GM12878 (cell line): ENCODE data around the gene ABHD8. TPM values are rescaled to one million over a fixed set of nuclear protein-coding genes. Genes with fewer than 3 reads are reported as not detected.

ENCODE experiments used
- BCL11A ChIP-seq: IDR thresholded peaks from 2 replicates; pipeline ENCODE4 v1.6.1; 2011; ENCODE audit warnings: low read depth, low read length
- CBX3 ChIP-seq: fragments of 200-600 bp; sonication (generic); IDR thresholded peaks from 2 replicates; pipeline ENCODE4 v1.6.1; 2016; ENCODE audit warnings: low read depth, borderline replicate concordance
- CBX5 ChIP-seq: sonication (generic); IDR thresholded peaks from 2 replicates; pipeline ENCODE4 v1.6.1; 2016; ENCODE audit warnings: low read depth, moderate library complexity, mild to moderate bottlenecking, inconsistent platforms
- CREB1 ChIP-seq: IDR thresholded peaks from 2 replicates; pipeline ENCODE4 v1.6.1; 2012; ENCODE audit warnings: low read depth, mild to moderate bottlenecking, inconsistent platforms
- ESRRA ChIP-seq: IDR thresholded peaks from 2 replicates; pipeline ENCODE4 v1.6.1; 2012; ENCODE audit warnings: mild to moderate bottlenecking, low read length, improper control_type of control experiment
- GABPA ChIP-seq: IDR thresholded peaks from 2 replicates; pipeline ENCODE4 v1.6.1; 2014; ENCODE audit warnings: antibody characterized with exemption, low read depth, mild to moderate bottlenecking, inconsistent platforms
- MTA2 ChIP-seq: fragments of 450-650 bp; IDR thresholded peaks from 2 replicates; pipeline ENCODE4 v1.6.1; 2016; ENCODE audit warnings: low read depth, mild to moderate bottlenecking, moderate library complexity
- MXI1 ChIP-seq: fragments of 150-350 bp; IDR thresholded peaks from 2 replicates; pipeline ENCODE4 v1.6.1; 2011; ENCODE audit warnings: low read depth, mild to moderate bottlenecking, inconsistent platforms, low read length, improper control_type of control experiment
- NR2F1 ChIP-seq: fragments of 450-650 bp; conservative IDR thresholded peaks from 2 replicates; pipeline ENCODE4 v1.6.1; 2017; ENCODE audit warnings: mild to moderate bottlenecking
- NRF1 ChIP-seq: conservative IDR thresholded peaks from 2 replicates; pipeline ENCODE4 v1.6.1; 2011; ENCODE audit warnings: mild to moderate bottlenecking, low read depth, low read length, improper control_type of control experiment
- RCOR1 ChIP-seq: conservative IDR thresholded peaks from 2 replicates; pipeline ENCODE4 v1.6.1; 2012; ENCODE audit warnings: low read depth, low read length, improper control_type of control experiment
- RFX5 ChIP-seq: IDR thresholded peaks from 2 replicates; pipeline ENCODE4 v1.6.1; 2011; ENCODE audit warnings: low read depth, low read length, improper control_type of control experiment
- SRF ChIP-seq, 2 experiments: IDR thresholded peaks; 2 replicates each; pipeline ENCODE4 v1.6.1; 2011; ENCODE audit warnings: low read depth in 2 of 2, low read length in 2 of 2, mild to moderate bottlenecking in 1 of 2, moderate library complexity in 1 of 2
- STAT1 ChIP-seq: fragments of 450-650 bp; conservative IDR thresholded peaks from 2 replicates; pipeline ENCODE4 v1.6.1; 2014; ENCODE audit warnings: antibody characterized with exemption, mild to moderate bottlenecking
- SUPT20H ChIP-seq: IDR thresholded peaks from 2 replicates; pipeline ENCODE4 v1.6.1; 2011; ENCODE audit warnings: low read depth, mild to moderate bottlenecking, low read length, moderate library complexity, borderline replicate concordance; ENCODE audit not compliant: control insufficient read depth
- TCF7 ChIP-seq: IDR thresholded peaks from 2 replicates; pipeline ENCODE4 v1.6.1; 2014; ENCODE audit warnings: antibody characterized with exemption, borderline replicate concordance
- ZNF24 ChIP-seq: fragments of 450-650 bp; IDR thresholded peaks from 2 replicates; pipeline ENCODE4 v1.6.1; 2017; ENCODE audit warnings: antibody characterized with exemption, mild to moderate bottlenecking
- polyA plus RNA-seq, 11 experiments: library from polyadenylated mRNA; depleted of rRNA in 4 of 11; unstranded in 6 of 11; stranded (reverse) in 5 of 11; fragments of >200 nt; fragmentation: Nextera tagmentation in 4 of 11; fragmentation: Illumina TruSeq in 1 of 11; extraction: Ambion mirVana in 4 of 11; extraction: Trizol in 1 of 11; gene quantifications; 1 replicate in 1 of 11; 2 replicates in 10 of 11; pipeline versions ENCODE4 v1.2.1 to v1.2.3, GENCODE V29; 2011 to 2016; ENCODE audit warnings: inconsistent platforms in 2 of 11, missing spikeins in 2 of 11, low read depth in 1 of 11
- total RNA-seq, 4 experiments: library from RNA; depleted of rRNA in 3 of 4; stranded (reverse); fragments of >200 nt in 3 of 4; fragmentation: Illumina TruSeq in 1 of 4; extraction: Trizol in 1 of 4; gene quantifications; 2 replicates each; pipeline versions ENCODE4 v1.2.1 to v1.2.3, GENCODE V29; 2013 to 2021
- TF ChIP-seq, protein P1 (sequence below): fragments of 450-650 bp; IDR thresholded peaks from 2 replicates; pipeline ENCODE4 v1.6.1; 2017; ENCODE audit warnings: mild to moderate bottlenecking
- TF ChIP-seq, protein P2 (sequence below): fragments of 450-650 bp; conservative IDR thresholded peaks from 2 replicates; pipeline ENCODE4 v1.6.1; 2017; ENCODE audit warnings: mild to moderate bottlenecking, moderate library complexity
- TF ChIP-seq, protein P3 (sequence below): fragments of 450-650 bp; IDR thresholded peaks from 2 replicates; pipeline ENCODE4 v1.6.1; 2017; ENCODE audit warnings: mild to moderate bottlenecking, moderate library complexity
- TF ChIP-seq, protein P4 (sequence below): fragments of 450-650 bp; IDR thresholded peaks from 2 replicates; pipeline ENCODE4 v1.6.1; 2016; ENCODE audit warnings: mild to moderate bottlenecking
- TF ChIP-seq, protein P5 (sequence below): IDR thresholded peaks from 2 replicates; pipeline ENCODE4 v1.6.1; 2011; ENCODE audit warnings: borderline replicate concordance, low read depth, mild to moderate bottlenecking, moderate library complexity, mixed read lengths, low read length; ENCODE audit not compliant: insufficient read depth; ENCODE audit errors: extremely low read length

ABHD8 gene
- total and polyA plus RNA-seq, 10 of the 15 experiments (the other 5 are each of a cell fraction or from before 2014, with no cell fraction given): 0.03 to 12.5 (median 6.0) TPM

DNA sequence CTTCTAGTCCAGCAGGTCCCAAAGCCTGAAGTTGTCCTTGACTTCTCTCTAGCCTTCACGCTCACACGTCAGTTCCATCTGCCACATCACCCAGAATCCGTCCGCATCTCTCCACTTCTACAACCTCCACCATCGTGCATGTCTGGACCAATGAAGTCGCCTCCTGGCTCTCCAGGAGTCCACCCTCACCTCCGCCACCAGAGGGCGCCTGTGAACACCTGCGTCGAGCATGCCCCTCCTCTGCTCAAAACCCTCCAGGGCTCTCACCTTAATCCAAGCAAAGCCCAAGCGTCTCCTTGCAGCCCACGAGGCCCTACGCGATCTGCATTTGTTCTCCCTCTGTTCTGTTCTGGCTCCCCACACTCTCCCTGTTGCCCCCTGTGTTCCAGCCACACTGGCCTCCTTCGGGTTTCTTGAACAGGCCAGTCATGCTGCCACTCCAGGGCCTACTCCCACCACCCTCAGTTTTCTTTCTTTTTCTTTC is 42.3 kb downstream of the ABHD8 start (continued):
- TF ChIP-seq, protein P1, sequence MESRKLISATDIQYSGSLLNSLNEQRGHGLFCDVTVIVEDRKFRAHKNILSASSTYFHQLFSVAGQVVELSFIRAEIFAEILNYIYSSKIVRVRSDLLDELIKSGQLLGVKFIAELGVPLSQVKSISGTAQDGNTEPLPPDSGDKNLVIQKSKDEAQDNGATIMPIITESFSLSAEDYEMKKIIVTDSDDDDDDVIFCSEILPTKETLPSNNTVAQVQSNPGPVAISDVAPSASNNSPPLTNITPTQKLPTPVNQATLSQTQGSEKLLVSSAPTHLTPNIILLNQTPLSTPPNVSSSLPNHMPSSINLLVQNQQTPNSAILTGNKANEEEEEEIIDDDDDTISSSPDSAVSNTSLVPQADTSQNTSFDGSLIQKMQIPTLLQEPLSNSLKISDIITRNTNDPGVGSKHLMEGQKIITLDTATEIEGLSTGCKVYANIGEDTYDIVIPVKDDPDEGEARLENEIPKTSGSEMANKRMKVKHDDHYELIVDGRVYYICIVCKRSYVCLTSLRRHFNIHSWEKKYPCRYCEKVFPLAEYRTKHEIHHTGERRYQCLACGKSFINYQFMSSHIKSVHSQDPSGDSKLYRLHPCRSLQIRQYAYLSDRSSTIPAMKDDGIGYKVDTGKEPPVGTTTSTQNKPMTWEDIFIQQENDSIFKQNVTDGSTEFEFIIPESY: no peak
- no peak for TF ChIP-seq CBX3
- no peak for TF ChIP-seq ESRRA
- 0 out of 2 replicates have a peak, but pooled peaks have one; percentile 47 for TF ChIP-seq RFX5
- TF ChIP-seq, protein P2, sequence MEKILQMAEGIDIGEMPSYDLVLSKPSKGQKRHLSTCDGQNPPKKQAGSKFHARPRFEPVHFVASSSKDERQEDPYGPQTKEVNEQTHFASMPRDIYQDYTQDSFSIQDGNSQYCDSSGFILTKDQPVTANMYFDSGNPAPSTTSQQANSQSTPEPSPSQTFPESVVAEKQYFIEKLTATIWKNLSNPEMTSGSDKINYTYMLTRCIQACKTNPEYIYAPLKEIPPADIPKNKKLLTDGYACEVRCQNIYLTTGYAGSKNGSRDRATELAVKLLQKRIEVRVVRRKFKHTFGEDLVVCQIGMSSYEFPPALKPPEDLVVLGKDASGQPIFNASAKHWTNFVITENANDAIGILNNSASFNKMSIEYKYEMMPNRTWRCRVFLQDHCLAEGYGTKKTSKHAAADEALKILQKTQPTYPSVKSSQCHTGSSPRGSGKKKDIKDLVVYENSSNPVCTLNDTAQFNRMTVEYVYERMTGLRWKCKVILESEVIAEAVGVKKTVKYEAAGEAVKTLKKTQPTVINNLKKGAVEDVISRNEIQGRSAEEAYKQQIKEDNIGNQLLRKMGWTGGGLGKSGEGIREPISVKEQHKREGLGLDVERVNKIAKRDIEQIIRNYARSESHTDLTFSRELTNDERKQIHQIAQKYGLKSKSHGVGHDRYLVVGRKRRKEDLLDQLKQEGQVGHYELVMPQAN: no peak
- no peak for TF ChIP-seq ZNF24
- no peak for TF ChIP-seq BCL11A
- TF ChIP-seq, protein P3, sequence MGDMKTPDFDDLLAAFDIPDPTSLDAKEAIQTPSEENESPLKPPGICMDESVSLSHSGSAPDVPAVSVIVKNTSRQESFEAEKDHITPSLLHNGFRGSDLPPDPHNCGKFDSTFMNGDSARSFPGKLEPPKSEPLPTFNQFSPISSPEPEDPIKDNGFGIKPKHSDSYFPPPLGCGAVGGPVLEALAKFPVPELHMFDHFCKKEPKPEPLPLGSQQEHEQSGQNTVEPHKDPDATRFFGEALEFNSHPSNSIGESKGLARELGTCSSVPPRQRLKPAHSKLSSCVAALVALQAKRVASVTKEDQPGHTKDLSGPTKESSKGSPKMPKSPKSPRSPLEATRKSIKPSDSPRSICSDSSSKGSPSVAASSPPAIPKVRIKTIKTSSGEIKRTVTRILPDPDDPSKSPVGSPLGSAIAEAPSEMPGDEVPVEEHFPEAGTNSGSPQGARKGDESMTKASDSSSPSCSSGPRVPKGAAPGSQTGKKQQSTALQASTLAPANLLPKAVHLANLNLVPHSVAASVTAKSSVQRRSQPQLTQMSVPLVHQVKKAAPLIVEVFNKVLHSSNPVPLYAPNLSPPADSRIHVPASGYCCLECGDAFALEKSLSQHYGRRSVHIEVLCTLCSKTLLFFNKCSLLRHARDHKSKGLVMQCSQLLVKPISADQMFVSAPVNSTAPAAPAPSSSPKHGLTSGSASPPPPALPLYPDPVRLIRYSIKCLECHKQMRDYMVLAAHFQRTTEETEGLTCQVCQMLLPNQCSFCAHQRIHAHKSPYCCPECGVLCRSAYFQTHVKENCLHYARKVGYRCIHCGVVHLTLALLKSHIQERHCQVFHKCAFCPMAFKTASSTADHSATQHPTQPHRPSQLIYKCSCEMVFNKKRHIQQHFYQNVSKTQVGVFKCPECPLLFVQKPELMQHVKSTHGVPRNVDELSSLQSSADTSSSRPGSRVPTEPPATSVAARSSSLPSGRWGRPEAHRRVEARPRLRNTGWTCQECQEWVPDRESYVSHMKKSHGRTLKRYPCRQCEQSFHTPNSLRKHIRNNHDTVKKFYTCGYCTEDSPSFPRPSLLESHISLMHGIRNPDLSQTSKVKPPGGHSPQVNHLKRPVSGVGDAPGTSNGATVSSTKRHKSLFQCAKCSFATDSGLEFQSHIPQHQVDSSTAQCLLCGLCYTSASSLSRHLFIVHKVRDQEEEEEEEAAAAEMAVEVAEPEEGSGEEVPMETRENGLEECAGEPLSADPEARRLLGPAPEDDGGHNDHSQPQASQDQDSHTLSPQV: no peak
- peak; percentile 60 for TF ChIP-seq CREB1
- no peak for TF ChIP-seq GABPA
- TF ChIP-seq RCOR1: no peak
- TF ChIP-seq NRF1: no peak
- TF ChIP-seq TCF7: no peak
- TF ChIP-seq, protein P4, sequence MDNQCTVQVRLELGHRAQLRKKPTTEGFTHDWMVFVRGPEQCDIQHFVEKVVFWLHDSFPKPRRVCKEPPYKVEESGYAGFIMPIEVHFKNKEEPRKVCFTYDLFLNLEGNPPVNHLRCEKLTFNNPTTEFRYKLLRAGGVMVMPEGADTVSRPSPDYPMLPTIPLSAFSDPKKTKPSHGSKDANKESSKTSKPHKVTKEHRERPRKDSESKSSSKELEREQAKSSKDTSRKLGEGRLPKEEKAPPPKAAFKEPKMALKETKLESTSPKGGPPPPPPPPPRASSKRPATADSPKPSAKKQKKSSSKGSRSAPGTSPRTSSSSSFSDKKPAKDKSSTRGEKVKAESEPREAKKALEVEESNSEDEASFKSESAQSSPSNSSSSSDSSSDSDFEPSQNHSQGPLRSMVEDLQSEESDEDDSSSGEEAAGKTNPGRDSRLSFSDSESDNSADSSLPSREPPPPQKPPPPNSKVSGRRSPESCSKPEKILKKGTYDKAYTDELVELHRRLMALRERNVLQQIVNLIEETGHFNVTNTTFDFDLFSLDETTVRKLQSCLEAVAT: no peak
- no peak for TF ChIP-seq SUPT20H
- TF ChIP-seq STAT1: no peak
- TF ChIP-seq MXI1: no peak
- no peak for TF ChIP-seq CBX5
- no peak for TF ChIP-seq NR2F1
- no peak for TF ChIP-seq SRF (IDR thresholded peaks at IDR 0.05; ENCODE audit: low read depth in 2 of 2, low read length in 2 of 2)
- TF ChIP-seq, protein P5, sequence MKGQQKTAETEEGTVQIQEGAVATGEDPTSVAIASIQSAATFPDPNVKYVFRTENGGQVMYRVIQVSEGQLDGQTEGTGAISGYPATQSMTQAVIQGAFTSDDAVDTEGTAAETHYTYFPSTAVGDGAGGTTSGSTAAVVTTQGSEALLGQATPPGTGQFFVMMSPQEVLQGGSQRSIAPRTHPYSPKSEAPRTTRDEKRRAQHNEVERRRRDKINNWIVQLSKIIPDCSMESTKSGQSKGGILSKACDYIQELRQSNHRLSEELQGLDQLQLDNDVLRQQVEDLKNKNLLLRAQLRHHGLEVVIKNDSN: no peak
- no peak for TF ChIP-seq MTA2
